ENCODE results near the gene PCBP3.
A peak's percentile ranks its signal among the peaks of the same experiment; 100 is the strongest.

Gene PCBP3

DNA sequence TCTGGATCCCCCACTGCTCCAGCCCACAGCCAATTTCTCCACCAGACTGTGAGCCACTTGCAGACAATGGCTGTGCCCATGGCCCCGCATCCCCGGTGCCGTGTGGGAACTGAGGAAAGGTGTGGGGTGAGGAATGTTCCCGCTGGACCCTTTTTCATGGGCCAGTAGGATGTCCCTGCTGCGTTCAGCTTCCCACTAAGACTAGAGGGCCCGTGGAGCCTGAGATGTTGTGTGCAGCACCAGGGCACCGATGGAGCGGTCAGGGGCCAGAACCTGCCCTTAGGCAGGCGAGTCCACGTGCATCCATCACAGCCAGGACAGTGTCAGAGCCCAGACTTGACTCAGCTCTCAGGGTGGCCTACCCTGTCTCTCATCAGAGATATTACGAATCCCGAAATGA, 232.4 kb downstream of the PCBP3 start:
- DNase-seq (ENCODE audit: low read depth): no peak
- in situ Hi-C loops (cut with HindIII; ENCODE audit: low sequenced_read_pairs): no loop called here
- no peak overlapping the region for H3K4me3 ChIP-seq (ENCODE audit: low read depth, low read length)
- TF ChIP-seq, protein P1, sequence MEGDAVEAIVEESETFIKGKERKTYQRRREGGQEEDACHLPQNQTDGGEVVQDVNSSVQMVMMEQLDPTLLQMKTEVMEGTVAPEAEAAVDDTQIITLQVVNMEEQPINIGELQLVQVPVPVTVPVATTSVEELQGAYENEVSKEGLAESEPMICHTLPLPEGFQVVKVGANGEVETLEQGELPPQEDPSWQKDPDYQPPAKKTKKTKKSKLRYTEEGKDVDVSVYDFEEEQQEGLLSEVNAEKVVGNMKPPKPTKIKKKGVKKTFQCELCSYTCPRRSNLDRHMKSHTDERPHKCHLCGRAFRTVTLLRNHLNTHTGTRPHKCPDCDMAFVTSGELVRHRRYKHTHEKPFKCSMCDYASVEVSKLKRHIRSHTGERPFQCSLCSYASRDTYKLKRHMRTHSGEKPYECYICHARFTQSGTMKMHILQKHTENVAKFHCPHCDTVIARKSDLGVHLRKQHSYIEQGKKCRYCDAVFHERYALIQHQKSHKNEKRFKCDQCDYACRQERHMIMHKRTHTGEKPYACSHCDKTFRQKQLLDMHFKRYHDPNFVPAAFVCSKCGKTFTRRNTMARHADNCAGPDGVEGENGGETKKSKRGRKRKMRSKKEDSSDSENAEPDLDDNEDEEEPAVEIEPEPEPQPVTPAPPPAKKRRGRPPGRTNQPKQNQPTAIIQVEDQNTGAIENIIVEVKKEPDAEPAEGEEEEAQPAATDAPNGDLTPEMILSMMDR (IDR thresholded peaks at IDR 0.05; ENCODE audit: low read depth, low read length, missing control alignments): no peak

DNA sequence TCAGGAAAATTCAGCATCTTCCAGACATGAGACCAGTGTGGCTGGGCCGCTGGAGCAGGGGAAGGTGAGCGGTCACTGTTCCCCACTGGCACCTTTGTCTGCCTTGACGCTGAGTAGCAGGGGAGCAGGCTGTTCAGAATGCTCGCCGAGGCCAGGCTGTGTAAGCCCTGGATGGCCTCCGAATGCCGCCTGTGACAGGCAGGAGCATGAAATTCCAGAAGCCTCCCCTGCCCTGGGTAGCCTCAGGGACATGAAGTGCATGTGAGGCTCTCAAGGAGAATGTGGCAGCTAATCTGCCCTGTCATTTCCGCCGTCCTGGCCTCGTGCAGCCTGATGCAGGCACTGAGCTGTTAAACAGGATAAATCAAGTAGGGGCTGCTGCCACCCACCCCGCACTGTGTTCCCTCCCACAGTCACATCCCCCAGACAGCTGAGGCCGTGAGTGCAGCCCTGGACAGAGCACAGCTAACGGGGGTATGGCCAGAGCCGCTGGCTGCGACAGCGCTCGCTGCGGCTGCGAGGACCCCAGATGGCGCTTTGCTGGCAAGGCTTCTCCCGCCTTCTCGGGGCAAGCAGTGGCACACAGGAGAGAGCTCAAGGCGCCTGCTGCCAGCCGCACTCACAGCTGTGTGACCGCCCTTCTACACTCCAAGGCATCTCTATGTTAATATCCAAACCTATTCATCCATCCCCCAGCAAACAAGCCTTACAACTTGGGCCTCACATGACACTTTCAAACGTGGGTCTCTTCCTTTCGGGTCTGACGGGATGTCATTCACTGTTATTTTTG, 233.1 kb downstream of the PCBP3 start:
- TF ChIP-seq, protein P1 (IDR thresholded peaks at IDR 0.05; ENCODE audit: low read depth, low read length, missing control alignments): no peak
- in situ Hi-C loops (cut with HindIII; ENCODE audit: low sequenced_read_pairs): no loop called here
- DNase-seq (ENCODE audit: low read depth): no peak
- no peak overlapping the region for H3K4me3 ChIP-seq (ENCODE audit: low read depth, low read length)

DNA sequence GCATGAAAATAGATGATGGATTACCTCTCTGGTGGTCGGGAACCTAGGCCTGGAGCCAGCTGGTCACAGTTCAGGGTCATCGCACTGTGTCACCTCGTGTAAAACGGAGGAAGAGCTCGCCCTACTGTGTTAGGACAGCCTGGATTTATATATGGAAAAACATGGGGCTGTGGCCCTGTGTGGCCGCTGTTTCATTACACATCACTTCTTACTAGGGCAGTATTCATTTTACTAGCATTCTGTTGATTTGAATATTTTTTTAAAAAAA, 233.6 kb downstream of the PCBP3 start:
- no peak overlapping the region for H3K4me3 ChIP-seq (ENCODE audit: low read depth, low read length)
- DNase-seq (ENCODE audit: low read depth): no peak
- TF ChIP-seq, protein P1 (IDR thresholded peaks at IDR 0.05; ENCODE audit: low read depth, low read length, missing control alignments): no peak
- in situ Hi-C loops (cut with HindIII; ENCODE audit: low sequenced_read_pairs): no loop called here

DNA sequence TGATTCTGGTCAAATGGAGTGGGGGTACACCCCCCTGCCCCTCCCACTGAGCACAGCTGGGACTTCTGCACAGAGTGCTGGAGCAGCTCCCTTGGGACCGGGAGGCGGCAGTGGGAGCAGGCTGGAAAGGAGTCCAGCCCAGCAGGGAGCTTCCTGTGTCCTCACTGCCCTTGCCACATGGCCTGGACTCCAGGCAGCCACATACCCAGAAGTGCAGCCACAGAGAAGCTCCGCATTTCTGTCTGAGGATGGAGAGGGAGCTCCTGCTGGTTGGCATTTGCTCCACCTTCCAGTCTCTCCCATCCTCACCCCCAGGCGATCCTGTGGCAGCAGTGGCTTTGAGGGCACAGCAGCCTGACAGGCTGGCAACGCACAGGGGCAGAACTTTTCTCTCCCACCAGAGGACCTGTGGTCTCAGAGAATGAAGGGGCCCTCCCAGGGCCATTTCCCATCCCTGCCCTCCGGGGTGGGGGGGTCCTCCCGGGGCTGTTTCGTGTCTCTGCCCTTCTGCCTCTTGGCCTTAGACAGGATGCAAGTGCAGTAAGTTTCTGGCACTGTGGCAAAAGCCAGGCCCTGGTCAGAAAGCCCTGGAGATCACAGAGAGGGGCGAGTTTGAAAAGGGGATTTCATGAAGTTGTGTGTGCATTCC, 234.4 kb downstream of the PCBP3 start:
- no peak overlapping the region for H3K4me3 ChIP-seq (ENCODE audit: low read depth, low read length)
- DNase-seq (ENCODE audit: low read depth): no peak
- TF ChIP-seq, protein P1 (IDR thresholded peaks at IDR 0.05; ENCODE audit: low read depth, low read length, missing control alignments): no peak
- in situ Hi-C loops (cut with HindIII; ENCODE audit: low sequenced_read_pairs): no loop called here

DNA sequence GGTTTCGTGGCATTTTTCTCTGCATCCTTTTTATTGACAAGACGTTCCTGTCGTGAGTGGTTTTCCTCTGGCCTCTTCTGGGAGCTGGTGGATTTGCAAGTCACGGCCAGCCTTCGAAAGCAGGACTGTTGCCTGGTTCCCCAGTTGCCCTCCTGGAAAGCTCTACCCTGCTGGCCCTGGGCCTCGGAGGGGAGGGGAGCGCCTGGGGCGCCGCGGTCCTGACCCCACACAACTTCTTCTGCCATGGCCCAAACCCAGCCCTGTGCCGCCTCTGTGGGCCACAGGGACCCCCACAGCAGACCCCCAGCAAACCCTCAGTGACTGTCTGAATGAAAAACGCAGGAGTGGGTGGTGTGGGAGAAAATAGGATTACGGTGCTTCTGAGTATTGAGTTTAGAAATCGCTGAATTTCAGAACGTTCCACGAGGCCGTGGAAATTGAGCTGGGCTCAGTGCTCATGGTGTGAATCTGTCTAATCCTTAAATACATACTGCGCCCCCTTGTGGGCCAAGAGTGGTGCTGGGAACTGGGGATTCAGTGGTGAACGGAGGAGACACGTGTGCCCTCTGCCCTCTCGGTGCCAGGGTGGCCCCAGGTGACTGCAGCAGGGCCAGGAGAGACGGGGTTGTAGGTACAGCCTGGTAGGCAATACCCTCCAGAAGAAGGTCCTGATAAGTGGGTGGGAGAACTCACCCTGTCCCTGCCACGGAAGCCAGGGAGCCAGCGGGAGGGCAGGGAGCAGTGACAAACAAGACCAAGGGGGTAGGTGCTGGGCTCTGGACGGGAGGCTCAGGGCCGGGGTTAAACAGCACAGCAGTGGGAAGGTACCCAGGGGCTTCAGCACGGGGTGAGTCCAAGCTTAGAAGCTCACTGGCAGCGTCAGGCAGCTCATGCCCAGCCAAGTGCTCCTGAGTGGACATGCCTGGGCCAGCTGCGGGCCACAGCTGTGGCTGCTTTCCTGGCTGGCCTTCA, 236.9 kb downstream of the PCBP3 start:
- no peak overlapping the region for H3K4me3 ChIP-seq (ENCODE audit: low read depth, low read length)
- DNase-seq (ENCODE audit: low read depth): peak; percentile 66
- in situ Hi-C loops (cut with HindIII; ENCODE audit: low sequenced_read_pairs): loop anchor here (5.0 kb wide), 1 partner anchor 72 kb away; no protein-coding TSS in a partner anchor
- TF ChIP-seq, protein P1 (IDR thresholded peaks at IDR 0.05; ENCODE audit: low read depth, low read length, missing control alignments): peak; percentile 70

DNA sequence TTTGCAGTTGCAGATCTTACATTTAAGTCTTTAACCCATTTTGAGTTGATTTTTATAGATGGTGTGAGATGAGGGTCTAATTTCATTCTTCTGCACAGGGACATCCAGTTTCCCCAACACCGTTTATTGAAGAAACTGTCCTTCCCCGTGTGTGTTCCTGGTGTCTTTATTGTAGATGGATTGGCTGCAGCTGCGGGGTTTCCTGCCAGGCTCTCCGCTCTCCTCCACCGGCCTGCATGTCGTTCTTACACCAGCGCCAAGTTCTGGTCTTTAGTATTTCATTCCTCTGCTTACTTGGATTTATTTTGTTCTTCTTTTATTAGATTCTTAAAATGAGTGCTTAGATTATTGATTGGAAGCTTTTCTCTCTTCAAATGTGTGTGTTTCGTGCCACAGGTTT, 239.1 kb downstream of the PCBP3 start:
- in situ Hi-C loops (cut with HindIII; ENCODE audit: low sequenced_read_pairs): loop anchor here (5.0 kb wide), 1 partner anchor 70 kb away; no protein-coding TSS in a partner anchor
- H3K4me3 ChIP-seq (ENCODE audit: low read depth, low read length): no peak overlapping the region
- TF ChIP-seq, protein P1 (IDR thresholded peaks at IDR 0.05; ENCODE audit: low read depth, low read length, missing control alignments): no peak
- DNase-seq (ENCODE audit: low read depth): no peak

All from astrocyte of the cerebellum (primary cell).